ENCODE data around the gene CROT.

CROT gene

DNA sequence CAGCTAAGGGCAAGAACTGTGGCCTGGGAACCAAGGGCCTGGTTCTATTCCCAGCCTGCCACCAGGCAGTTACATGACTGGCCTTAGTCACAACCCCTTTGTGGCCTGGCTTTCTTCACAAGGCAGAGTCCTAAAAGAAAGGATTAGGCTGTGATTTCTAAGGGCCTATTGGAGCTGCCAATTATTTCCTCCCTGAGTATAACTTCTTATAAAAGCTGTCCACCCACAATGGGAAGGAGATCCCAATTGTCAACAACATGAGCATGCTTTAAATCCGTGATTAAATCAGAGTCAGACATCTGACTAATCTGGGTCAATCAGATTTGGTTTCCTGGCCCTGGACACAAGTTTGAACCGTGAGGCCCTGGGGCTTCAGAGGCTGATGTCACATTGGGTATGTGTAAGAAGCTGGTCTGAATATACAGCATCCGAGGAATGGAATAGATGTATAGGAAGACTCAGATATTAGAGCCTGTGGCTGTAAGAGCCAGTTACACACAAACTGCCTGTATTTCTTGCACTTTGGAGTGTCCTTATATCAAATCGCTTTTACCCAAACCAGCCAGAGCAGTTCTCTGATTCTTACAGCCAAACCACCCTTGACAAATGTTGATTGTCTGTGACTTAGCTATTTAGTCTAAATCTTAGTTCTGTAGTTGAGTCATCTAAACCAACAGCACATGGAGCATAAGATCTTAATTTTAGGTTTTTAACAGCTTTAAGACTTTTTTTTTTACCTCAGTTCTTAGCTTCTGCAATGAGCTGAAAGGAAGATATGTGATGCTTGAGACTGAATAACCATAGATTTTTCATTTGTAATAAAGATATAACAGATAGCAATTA, 68.7 kb downstream of the CROT start:
- peak; percentile 54 for DNase-seq (ENCODE audit: low spot score)

DNA sequence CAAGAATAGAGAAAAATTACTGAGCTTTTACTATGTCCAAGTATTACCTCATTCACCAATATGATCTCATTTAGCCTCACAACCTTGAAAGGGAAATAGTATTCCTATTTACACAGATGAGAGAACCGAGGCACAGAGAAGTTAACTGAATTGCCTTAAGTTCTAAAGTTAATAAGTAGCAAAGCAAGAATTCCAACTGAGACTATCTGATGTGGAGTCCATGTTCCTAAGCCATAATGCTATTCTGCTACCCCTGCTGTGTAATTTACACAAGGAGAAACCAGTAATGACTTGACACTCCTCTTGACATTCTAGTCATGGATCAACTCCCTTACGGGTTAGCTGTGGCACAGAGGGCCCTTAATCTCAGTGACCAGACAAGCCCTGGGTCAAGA, 69.3 kb downstream of the CROT start:
- peak; percentile 12 for DNase-seq (ENCODE audit: low spot score)

DNA sequence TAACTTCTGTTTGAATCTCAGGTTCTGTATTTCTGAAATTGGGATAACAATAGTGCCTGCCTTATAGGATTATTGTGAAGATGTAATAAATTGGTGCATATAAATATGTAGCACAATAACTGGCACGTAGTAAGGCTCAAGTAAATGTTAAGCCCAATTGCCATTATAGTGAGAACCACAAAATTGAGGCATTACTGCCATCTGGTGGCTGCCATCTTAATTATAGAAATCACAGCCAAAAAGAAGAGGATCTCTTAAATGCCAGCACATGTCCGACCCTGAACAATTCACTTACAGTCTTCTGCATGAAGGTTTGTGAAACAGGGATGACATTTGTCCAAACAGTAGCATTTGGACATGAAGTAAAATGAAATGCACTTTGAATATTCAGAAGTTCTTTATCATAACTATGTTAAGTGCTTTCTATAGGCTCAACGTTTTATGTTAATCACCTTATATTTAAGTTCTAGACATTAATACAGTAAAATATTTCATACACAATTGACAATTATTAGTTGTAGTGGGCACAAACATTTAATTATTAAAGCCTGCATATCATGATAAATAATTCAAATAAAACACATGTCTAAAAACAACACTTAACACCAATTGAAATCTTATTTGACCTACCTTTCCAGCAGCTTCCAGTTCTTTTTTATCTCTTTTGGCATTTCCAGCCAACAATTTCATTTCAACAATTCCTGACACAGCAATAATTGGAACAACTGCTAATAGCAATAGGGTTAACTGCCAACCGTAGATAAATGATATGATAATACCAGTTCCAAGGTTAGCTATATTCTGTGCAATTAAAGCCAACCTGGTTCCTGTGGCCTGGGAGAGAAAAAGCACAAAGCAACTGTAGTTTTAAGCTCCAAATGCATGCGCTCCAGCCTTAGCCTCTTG, 71.5 kb downstream of the CROT start:
- DNase-seq (ENCODE audit: low spot score): peak; percentile 54

DNA sequence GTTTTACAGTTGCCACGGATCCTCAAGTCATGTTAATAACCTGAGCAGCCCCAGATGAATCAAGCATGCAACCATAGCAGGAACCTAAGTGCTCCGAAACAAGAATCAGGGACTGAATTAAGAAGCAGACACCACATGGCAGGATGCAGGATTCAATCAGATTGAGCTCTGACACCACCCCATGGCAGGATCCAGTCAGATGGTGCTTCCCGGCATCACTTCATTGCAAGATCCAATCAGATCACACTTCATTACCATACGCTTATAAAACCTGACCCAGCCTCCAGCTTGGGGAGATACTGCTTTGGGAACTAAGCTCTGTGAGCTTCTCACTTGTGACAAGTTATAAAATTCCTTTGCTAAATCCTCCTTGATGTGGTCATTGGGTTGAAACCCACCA, 74.7 kb downstream of the CROT start:
- DNase-seq (ENCODE audit: low spot score): no peak

DNA sequence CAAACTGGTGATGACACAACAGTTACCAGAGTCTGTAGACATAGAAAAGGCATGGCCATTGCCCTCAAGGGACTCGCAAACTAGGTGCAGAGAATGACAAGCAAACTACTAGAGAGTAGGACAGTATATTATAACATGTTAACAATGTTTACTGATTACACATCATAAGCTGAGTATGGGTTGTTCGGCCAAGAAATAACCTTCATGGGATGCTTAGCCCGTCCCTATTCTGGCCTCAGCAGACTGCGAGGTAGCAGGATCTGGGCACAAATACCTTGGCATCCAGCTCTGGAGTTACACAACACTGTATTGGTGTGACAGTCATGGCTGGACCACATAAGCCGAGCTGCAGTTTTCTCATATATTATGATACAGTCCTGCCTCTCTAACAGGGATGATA, 78.6 kb downstream of the CROT start:
- DNase-seq (ENCODE audit: low spot score): no peak

DNA sequence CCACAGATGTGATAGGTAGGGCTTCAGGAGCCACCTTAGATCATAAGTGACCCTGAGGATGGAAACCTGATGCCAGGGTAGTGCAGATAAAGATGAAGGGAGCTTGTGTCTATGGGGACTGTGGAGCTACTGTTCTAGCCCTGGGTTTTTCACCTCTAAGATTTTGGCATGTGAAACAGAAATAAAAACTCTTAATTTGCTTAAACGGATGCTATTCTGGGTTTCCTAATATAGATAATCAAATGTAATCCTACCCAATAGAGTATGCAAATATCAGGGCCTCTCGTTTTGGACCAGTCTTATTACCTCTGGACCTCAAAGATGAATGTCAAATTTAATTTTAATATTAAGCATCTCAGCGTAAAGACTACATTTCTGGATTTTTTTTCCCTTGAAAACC, 80.7 kb downstream of the CROT start:
- DNase-seq (ENCODE audit: low spot score): no peak

DNA sequence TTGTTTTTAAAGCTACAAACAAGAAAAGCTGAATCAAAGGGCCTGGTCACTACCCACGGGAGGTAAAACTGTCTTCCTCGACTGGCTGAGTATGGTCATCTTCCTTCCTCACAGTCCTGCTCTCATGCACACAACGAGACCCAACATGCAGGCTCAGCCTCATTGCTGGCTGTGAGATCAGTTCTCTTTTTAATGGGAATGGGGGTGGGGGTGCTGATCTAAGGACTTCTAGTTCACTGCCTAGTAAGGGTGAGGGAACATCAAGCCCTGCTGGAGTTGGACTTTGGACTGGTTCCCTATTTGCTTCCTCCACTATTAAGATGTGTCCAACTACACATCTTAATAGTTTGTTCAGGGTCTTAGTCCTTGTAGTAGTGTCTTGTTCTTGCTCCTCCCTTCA, 81.8 kb downstream of the CROT start:
- no peak for DNase-seq (ENCODE audit: low spot score)

DNA sequence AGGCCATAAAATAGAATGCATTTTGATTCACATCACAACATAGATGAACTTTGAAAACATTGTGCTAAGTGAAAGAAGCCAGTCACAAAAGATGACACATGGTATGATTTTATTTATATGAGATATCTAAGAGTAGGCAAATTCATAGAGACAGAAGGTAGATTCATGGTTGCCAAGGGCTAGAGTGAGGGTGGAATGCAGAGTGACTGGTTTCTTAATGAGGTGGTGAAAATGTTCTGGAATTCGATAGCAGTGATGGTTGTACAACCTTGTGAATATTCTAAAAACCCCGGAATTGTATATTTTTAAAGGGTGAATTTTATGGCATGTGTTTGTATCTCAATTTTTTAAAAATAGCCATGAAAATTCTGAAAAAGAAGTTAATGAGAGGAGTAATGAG, 87.1 kb downstream of the CROT start:
- DNase-seq (ENCODE audit: low spot score): no peak

DNA sequence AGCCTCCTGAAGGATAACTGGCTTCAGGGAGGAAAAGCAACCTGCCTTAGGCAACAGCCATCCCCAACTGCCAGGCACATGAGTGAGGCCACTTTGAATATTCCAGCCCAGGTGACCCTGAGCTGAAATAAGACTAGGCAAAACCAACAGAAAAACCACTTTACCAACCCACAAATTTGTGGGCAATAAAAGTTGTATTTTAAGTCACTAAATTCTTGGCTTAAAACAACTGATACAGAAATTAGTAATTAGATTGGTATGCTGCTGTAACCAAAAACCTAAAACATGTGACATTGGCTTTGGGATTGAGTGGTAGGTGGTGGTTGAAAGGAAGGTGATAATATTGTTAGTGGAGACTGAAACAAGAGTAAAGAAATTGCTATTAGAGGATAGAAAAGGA, 90.1 kb downstream of the CROT start:
- no peak for DNase-seq (ENCODE audit: low spot score)

DNA sequence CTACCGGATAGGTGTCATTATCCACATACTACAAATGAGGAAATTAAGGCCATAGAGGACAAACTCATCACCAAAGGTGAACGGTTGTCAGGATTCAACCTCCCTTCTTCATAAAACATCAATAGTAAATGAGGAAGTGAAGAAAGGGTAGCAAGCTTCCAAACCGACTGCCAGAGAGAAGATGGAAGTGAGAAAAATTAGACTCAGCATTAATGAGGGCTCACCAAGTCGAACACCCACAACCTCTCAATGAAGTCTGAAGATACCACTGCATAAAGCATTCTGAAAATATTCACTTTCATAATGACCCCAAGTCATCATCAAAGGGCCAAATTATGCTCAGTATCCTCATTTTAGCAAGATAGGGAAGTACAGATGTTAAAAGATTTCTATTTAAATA, 100.4 kb downstream of the CROT start:
- DNase-seq (ENCODE audit: low spot score): no peak

DNA sequence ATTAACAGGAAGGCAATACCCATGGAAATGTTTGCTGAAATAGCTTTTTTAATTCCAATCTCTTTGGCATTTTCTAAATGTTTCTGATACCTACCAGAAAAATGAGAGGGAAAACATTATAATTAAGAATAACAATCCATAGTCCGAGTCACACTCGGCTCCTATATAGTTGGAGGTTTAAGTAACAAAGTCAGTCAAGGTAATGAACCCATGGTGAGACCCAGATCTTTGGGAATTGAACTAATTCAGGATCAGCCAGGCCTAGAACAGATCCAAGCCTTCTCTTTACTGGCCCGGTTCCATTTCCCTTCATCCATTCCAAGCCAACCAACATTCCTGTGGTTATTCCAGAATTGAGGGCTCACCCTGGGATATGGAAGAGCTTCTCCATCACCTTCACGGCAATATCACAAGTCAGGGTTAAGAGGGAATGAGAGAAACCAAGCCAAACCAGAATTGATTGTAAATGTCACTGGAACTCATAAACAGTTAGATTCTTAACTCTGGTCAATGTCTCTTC, 101.7 kb downstream of the CROT start:
- peak; percentile 27 for DNase-seq (ENCODE audit: low spot score)

DNA sequence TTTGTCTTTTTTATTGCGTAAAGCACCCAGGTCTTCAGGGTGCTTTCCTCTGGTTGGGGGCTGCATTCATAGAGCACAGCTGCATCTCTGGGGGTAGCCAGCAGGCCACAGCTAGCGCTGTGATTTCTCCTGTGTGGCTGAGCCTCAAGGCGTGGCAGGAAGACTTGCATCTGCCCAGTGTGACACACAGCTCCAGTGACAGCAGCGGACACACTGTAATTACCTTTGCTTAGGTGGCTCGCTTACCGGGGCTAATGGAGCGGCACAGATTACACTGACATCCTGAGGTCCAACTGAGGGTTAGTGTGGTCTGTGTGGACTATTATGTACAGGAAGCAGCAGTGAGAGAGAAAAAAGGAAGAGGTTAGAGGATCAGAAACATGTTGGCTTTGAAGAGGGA, 102.9 kb downstream of the CROT start:
- DNase-seq (ENCODE audit: low spot score): no peak
